ENCODE measurements around the gene DPP6.

Gene DPP6

GRCh38 chr7:154532771-154533170 is 480.6 kb downstream of the DPP6 start:
- DNase-seq (ENCODE audit: low read depth) = no peak

- no peak for DNase-seq (ENCODE audit: low read depth)
Observed at GRCh38 chr7:154540596-154540995, 488.4 kb downstream of the DPP6 start.

DNA sequence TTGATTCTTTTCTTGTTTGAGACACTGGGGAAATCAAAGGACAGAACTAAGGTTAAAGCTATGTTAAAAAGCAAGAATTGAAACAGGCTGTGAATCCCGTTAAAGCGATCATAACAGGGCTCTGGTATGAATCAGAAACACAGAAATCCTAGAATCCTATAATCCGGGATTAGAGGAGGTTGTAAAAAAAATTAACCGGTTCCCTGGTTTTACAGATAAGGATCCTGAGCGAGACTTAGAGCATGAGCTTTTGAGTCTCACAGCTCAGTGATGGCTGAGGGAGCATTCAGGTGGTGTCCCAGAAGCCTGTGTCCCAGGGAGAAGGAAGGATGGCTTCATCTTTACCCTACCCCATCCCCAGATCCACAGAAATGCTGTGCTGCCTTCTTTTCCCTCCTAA is 489.4 kb downstream of the DPP6 start:
- DNase-seq (ENCODE audit: low read depth) = no peak

DNA sequence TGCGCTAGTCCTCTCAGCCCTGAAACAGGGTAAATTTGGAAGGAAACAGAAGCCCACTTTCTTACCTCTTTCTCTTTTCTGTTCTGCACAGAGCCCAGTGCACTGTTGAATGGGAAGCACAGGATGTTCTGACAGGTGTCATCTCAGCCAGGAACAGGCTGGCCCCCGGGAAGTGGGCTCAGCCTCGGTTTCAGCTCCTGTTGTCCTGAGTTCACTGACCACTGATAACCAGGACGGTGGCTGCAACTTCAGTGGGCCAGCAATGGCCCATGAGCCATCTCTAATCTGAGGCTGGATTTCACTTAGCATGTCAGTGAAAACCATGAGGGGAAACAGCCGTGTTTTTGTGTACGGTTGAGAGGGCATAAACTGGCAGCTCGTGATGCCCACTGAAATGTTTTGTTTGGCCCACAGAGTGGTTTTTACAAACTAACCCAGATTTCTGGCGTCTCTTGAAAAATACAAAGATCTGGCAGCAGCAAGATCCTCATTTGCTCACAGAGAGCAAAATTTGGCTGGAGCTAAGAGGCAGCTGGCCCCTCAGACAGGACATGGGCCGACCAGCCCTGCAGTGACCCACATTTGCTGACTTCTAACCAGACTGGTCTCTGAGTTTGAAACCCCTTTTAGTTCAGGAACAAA is 494.9 kb downstream of the DPP6 start:
- DNase-seq (ENCODE audit: low read depth) = no peak

DNA sequence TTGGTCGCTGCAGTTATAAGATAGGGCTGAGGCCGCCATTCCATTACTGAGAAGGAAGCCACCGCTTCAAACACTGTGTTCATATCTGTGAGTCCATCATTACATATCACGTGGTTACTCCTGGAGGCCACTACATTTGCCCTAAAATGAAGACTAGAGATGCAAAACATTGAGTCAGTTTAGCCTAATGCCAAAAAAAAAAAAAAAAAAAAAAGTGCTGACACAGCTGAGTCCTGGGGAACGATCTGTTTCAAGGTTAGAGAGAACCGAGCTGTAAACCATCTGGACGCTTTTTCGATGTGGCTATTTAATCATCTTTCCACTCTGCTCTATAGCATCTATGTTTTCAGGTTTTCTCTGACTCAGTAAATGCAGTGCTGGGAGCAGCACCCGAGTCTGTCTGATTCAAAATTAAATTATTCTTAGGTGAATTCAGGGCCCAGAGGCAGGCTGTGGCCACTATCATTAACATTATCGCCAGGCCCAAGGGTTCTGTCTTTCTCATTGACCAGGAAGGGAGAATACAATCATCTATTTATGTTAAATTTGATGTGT is 501.6 kb downstream of the DPP6 start:
- no peak for DNase-seq (ENCODE audit: low read depth)

- no peak for DNase-seq (ENCODE audit: low read depth)
Observed at GRCh38 chr7:154559454-154559853, 507.3 kb downstream of the DPP6 start.

- DNase-seq (ENCODE audit: low read depth) = no peak
Observed at GRCh38 chr7:154564676-154565075, 512.5 kb downstream of the DPP6 start.

- DNase-seq (ENCODE audit: low read depth) = no peak
Observed at GRCh38 chr7:154566877-154567276, 514.7 kb downstream of the DPP6 start.

- DNase-seq (ENCODE audit: low read depth) = no peak
Observed at GRCh38 chr7:154568346-154568745, 516.1 kb downstream of the DPP6 start.

GRCh38 chr7:154569916-154570315 is 517.7 kb downstream of the DPP6 start:
- no peak for DNase-seq (ENCODE audit: low read depth)

GRCh38 chr7:154571772-154572171 is 519.6 kb downstream of the DPP6 start:
- no peak for DNase-seq (ENCODE audit: low read depth)

DNA sequence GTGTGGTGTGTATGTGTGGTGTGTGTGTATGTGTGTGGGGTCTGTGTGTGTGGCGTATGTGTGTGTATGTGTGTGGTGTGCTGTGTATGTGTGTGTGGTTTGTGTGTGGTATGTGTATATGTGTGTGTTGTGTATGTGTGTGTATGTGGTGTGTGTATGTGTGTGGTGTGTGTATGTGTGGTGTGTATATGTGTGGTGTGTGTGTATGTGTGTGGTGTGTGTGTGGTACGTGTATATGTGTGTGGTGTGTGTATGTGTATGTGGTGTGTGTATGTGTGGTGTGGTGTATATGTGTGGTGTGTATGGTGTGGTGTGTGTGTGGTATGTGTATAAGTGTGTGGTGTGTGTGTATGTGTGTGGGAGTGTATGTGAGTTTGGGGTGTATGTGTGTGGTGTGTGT is 522.0 kb downstream of the DPP6 start:
- no peak for DNase-seq (ENCODE audit: low read depth)

GRCh38 chr7:154575497-154575896 is 523.3 kb downstream of the DPP6 start:
- DNase-seq (ENCODE audit: low read depth) = peak; percentile 1

- no peak for DNase-seq (ENCODE audit: low read depth)
Observed at GRCh38 chr7:154576604-154577003, 524.4 kb downstream of the DPP6 start.

DNA sequence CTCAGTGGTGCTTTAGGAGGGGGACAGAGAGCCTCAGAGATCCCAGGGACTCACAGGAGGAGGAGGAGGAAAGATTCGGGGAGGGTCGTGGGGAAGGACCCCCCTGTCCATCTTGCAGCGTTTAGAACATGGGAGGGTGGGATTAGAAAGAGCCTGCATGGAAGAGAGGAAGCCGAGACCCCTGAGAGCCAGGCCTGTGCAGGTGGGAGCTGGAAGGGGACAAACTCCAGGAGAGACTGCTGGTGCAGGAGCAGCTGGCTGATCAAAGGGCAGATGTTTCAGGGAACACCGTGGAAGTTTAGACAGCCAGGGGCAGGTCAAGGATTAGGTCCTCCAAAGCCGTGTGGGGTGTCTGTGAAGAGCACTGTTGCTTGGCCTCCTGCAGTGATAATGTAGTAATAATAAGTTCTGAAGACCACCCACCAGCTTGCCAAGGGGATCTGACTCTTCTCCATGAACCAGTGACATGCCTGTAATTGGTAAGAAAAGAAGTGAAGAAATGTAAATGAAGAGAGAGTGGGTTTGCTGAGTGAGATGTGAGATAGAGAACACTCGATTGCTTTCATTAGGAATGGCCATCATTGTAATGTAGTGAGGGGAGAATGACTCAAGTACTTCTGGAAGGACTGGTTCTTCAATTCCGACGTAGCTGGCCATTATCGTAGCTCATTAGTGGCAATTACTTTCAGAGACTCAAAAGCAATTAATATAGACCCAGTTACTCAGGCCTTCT is 525.1 kb downstream of the DPP6 start:
- DNase-seq (ENCODE audit: low read depth) = no peak

- DNase-seq (ENCODE audit: low read depth) = no peak
Observed at GRCh38 chr7:154578336-154578735, 526.1 kb downstream of the DPP6 start.

- DNase-seq (ENCODE audit: low read depth) = no peak
Observed at GRCh38 chr7:154579711-154580110, 527.5 kb downstream of the DPP6 start.

GRCh38 chr7:154581251-154581890 is 529.2 kb downstream of the DPP6 start:
- no peak for DNase-seq (ENCODE audit: low read depth)

GRCh38 chr7:154583454-154583853 is 531.3 kb downstream of the DPP6 start:
- no peak for DNase-seq (ENCODE audit: low read depth)

GRCh38 chr7:154584352-154585252 is 532.4 kb downstream of the DPP6 start:
- DNase-seq (ENCODE audit: low read depth) = no peak

DNA sequence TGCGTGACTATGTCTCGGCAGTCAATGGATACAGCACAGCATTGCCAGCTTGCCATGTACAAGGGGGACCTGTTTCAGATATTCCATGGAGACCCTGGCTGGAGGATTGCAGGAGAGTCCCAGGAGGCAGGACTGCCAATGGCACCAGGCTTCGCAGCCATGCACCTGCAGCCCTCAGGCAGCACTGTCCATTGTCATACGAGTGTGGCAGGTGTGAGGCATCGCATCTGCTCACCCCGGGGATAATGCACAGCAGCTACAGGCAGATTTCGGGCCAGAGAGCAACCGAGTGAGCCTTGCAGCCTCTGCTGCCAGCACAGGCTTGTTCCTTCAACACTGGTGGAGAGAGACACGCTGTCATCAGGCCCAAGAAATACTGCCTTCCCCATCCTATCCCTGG is 535.6 kb downstream of the DPP6 start:
- DNase-seq (ENCODE audit: low read depth) = no peak

DNA sequence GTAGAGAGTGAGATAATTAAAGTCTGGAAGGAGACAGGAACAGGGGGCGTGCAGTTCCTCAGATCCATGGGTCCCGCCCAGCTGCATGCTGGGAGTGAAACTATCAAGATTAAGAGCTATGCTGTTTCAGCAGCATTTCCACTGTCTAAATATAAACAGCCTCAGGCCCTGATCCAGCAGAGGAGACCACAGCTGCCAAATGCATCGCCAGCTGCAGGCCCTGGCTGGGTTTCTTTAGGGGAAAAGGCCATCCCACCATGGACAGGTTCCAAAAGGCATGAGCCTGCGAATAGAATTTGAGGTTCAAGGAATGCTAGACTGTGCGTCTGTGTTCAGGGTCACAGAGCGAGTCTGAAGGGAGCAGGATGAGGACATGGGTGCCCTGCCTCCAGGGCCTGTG is 539.3 kb downstream of the DPP6 start:
- DNase-seq (ENCODE audit: low read depth) = no peak

Data from amniotic epithelial cell (primary cell).